Fibroblast of skin of back (primary cell): ENCODE data around the gene TPSD1.
"Not testable (repeated sequence)": the region's sequence is repeated elsewhere in the genome, so short reads cannot be mapped to it uniquely, and the experiment has no call there.

Experiments
- DNase-seq: peaks from one replicate; pipeline ENCODE4 v3.0.0-alpha.2; 2013

TPSD1 gene

GRCh38 chr16:1220841-1221627 lies 34.8 kb upstream of the TPSD1 start:
- DNase-seq: no peak

- no peak for DNase-seq
Measured at GRCh38 chr16:1221628-1222552, 34.0 kb upstream of the TPSD1 start.

- DNase-seq: no peak
Measured at GRCh38 chr16:1222553-1223354, 33.1 kb upstream of the TPSD1 start.

GRCh38 chr16:1223355-1224214 lies 32.3 kb upstream of the TPSD1 start:
- no peak for DNase-seq

- DNase-seq: no peak
Measured at GRCh38 chr16:1224558-1224957, 31.3 kb upstream of the TPSD1 start.

- DNase-seq: no peak
Measured at GRCh38 chr16:1225051-1225451, 30.8 kb upstream of the TPSD1 start, which contains the start of gene TPSG1. Gene TPSG1 (minus strand): TSS chr16:1225268. CDS start chr16:1225252, 16 bp downstream.

GRCh38 chr16:1225728-1226311 lies 30.0 kb upstream of the TPSD1 start:
- not testable (repeated sequence) for DNase-seq

GRCh38 chr16:1226692-1227091 lies 29.2 kb upstream of the TPSD1 start:
- not testable (repeated sequence) for DNase-seq

GRCh38 chr16:1228227-1228626 lies 27.6 kb upstream of the TPSD1 start:
- DNase-seq: not testable (repeated sequence)

GRCh38 chr16:1229476-1229875 lies 26.4 kb upstream of the TPSD1 start:
- not testable (repeated sequence) for DNase-seq

- not testable (repeated sequence) for DNase-seq
Measured at GRCh38 chr16:1230084-1230470, 25.8 kb upstream of the TPSD1 start, which contains the start of gene TPSB2. Gene TPSB2 (minus strand): TSS chr16:1230184. CDS start chr16:1229951, 233 bp downstream.

GRCh38 chr16:1230471-1231212 lies 25.2 kb upstream of the TPSD1 start:
- not testable (repeated sequence) for DNase-seq

GRCh38 chr16:1231301-1231700 lies 24.6 kb upstream of the TPSD1 start:
- not testable (repeated sequence) for DNase-seq

GRCh38 chr16:1232049-1232748 lies 23.7 kb upstream of the TPSD1 start:
- not testable (repeated sequence) for DNase-seq

GRCh38 chr16:1236659-1237058 lies 19.2 kb upstream of the TPSD1 start:
- not testable (repeated sequence) for DNase-seq

- no peak for DNase-seq
Measured at GRCh38 chr16:1237990-1238389, 17.9 kb upstream of the TPSD1 start.

GRCh38 chr16:1238909-1239308 lies 17.0 kb upstream of the TPSD1 start:
- DNase-seq: not testable (repeated sequence)

- not testable (repeated sequence) for DNase-seq
Measured at GRCh38 chr16:1239575-1239974, 16.3 kb upstream of the TPSD1 start.

GRCh38 chr16:1240436-1240835 lies 15.4 kb upstream of the TPSD1 start, which contains the start of gene TPSAB1:
Gene TPSAB1 (plus strand): TSS chr16:1240705. CDS start chr16:1240939, 234 bp downstream.
- not testable (repeated sequence) for DNase-seq
